Nephron progenitor cell (in vitro differentiated cells): Measurements from ENCODE around the gene CPLX4.

Experiments used
- DNase-seq: peaks from one replicate; pipeline ENCODE4 v3.0.0; 2021
- H3K27ac Mint-ChIP-seq: 2 replicates; pipeline ENCODE4 v1.8.0; 2021; ENCODE audit warnings: mild to moderate bottlenecking, moderate library complexity, mixed read lengths
- H3K27me3 Mint-ChIP-seq: 2 replicates; pipeline ENCODE4 v1.8.0; 2021; ENCODE audit warnings: mild to moderate bottlenecking, low read depth, mixed read lengths; ENCODE audit not compliant: poor library complexity
- H3K36me3 Mint-ChIP-seq: 2 replicates; pipeline ENCODE4 v1.8.0; 2021; ENCODE audit warnings: low read depth, mixed read lengths
- H3K4me1 Mint-ChIP-seq: 2 replicates; pipeline ENCODE4 v1.8.0; 2021; ENCODE audit warnings: mixed read lengths
- H3K4me3 Mint-ChIP-seq: 2 replicates; pipeline ENCODE4 v1.8.0; 2021; ENCODE audit warnings: mild to moderate bottlenecking, moderate library complexity, mixed read lengths
- H3K9me3 Mint-ChIP-seq: 2 replicates; pipeline ENCODE4 v1.8.0; 2021; ENCODE audit warnings: mild to moderate bottlenecking, moderate library complexity, mixed read lengths
- TF ChIP-seq, protein P1 (sequence below): fragments of 200-600 bp; sonication (generic); IDR thresholded peaks from 2 replicates; pipeline ENCODE4 v1.5.0; 2021; ENCODE audit warnings: antibody characterized with exemption

CPLX4 gene

GRCh38 chr18:59268721-59269562 lies 49.5 kb downstream of the CPLX4 start:
- H3K27me3 Mint-ChIP-seq: peaks cover 100% of the 10 kb centered on the region
- H3K4me3 Mint-ChIP-seq: peak overlapping the region; percentile 71
- H3K9me3 Mint-ChIP-seq: no peaks in the 10 kb centered on the region
- peaks cover 17% of the 10 kb centered on the region for H3K4me1 Mint-ChIP-seq
- no peak overlapping the region for H3K27ac Mint-ChIP-seq
- DNase-seq: peak; percentile 87
- TF ChIP-seq, protein P1, sequence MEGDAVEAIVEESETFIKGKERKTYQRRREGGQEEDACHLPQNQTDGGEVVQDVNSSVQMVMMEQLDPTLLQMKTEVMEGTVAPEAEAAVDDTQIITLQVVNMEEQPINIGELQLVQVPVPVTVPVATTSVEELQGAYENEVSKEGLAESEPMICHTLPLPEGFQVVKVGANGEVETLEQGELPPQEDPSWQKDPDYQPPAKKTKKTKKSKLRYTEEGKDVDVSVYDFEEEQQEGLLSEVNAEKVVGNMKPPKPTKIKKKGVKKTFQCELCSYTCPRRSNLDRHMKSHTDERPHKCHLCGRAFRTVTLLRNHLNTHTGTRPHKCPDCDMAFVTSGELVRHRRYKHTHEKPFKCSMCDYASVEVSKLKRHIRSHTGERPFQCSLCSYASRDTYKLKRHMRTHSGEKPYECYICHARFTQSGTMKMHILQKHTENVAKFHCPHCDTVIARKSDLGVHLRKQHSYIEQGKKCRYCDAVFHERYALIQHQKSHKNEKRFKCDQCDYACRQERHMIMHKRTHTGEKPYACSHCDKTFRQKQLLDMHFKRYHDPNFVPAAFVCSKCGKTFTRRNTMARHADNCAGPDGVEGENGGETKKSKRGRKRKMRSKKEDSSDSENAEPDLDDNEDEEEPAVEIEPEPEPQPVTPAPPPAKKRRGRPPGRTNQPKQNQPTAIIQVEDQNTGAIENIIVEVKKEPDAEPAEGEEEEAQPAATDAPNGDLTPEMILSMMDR: no peak
- H3K36me3 Mint-ChIP-seq: no peaks in the 10 kb centered on the region

DNA sequence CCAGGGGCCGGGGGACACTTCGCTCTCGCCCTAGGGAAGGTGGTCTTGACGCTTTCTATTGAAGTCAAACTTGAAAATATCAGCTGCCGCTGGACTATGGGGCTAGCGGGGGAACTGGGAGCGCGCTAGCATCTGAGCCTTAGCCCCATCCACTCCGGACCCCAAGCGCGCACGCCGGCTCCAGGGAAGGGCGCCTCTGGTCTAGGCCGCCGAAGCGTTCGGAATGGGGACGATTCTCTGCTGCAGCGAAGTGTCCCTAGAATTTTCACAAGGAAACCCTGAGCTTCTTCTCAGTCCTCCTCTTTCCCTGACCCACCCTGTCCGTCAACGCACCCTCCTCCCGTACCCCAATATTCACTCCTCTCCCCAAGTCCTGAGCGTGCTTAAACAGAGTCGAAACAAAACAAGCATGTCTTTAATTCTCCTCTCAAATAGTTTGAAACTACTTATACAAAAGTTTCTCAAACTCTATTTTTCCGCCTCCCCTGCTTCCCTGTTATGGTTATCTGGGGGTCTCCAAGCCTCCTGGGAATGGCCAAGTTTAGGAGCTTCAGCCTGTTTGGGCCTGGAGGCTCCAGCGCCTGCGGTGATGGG lies 50.2 kb downstream of the CPLX4 start:
- DNase-seq: no peak
- Mint-ChIP-seq H3K27me3 (peaks cover 100% of the 10 kb centered on the region), H3K9me3 (peaks cover 6% of the 10 kb centered on the region), H3K4me1 (peaks cover 21% of the 10 kb centered on the region), H3K36me3 (no peaks in the 10 kb centered on the region), H3K4me3 (peak overlapping the region; percentile 71), H3K27ac (no peak overlapping the region)
- TF ChIP-seq, protein P1: no peak

- Mint-ChIP-seq H3K4me1 (peaks cover 21% of the 10 kb centered on the region), H3K36me3 (no peaks in the 10 kb centered on the region), H3K9me3 (peaks cover 12% of the 10 kb centered on the region), H3K27ac (no peak overlapping the region), H3K27me3 (peaks cover 100% of the 10 kb centered on the region), H3K4me3 (peak overlapping the region; percentile 71)
- TF ChIP-seq, protein P1: no peak
- DNase-seq: no peak
Observed at GRCh38 chr18:59267503-59268126, 50.8 kb downstream of the CPLX4 start.

DNA sequence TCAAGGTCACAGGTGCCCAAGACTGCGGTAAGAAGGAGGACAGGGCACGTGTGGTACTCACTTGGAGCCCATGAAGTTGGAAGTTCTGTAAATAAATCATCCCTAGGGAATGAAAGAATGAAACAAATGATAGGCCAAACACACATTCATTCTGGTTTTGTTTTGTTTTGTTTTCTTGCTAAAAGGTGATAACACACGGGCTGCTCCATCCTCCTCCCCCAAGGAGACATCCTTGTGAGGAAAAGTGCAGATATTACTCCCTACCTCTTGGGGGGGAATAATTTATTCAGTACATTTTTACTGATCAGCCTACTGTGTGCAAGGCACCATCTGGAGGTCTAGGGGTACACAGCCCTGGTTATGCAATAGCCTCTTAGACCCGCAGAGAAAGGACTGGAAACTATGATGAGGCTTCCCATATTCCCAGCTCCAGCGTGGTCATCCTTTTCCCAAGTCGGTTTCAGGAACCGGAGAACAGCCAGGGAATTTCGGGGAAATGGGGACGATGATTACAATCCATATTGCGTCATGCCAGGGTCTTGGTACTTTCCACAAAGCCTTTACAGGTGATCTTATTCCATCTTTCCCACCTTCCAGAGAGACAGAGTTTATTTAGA lies 51.5 kb downstream of the CPLX4 start:
- H3K4me1 Mint-ChIP-seq: peaks cover 21% of the 10 kb centered on the region
- no peak overlapping the region for H3K27ac Mint-ChIP-seq
- H3K4me3 Mint-ChIP-seq: no peak overlapping the region
- TF ChIP-seq, protein P1: no peak
- peaks cover 15% of the 10 kb centered on the region for H3K9me3 Mint-ChIP-seq
- no peak for DNase-seq
- H3K36me3 Mint-ChIP-seq: no peaks in the 10 kb centered on the region
- H3K27me3 Mint-ChIP-seq: peaks cover 100% of the 10 kb centered on the region

GRCh38 chr18:59266459-59266858 lies 52.0 kb downstream of the CPLX4 start:
- DNase-seq: no peak
- Mint-ChIP-seq H3K4me1 (peaks cover 21% of the 10 kb centered on the region), H3K27me3 (peaks cover 100% of the 10 kb centered on the region), H3K9me3 (peaks cover 21% of the 10 kb centered on the region), H3K4me3 (no peak overlapping the region), H3K36me3 (no peaks in the 10 kb centered on the region), H3K27ac (no peak overlapping the region)
- TF ChIP-seq, protein P1: no peak
